ENCODE data around the gene LBP.
"Not testable (repeated sequence)": the region's sequence is repeated elsewhere in the genome, so short reads cannot be mapped to it uniquely, and the experiment has no call there.

The LBP gene

DNA sequence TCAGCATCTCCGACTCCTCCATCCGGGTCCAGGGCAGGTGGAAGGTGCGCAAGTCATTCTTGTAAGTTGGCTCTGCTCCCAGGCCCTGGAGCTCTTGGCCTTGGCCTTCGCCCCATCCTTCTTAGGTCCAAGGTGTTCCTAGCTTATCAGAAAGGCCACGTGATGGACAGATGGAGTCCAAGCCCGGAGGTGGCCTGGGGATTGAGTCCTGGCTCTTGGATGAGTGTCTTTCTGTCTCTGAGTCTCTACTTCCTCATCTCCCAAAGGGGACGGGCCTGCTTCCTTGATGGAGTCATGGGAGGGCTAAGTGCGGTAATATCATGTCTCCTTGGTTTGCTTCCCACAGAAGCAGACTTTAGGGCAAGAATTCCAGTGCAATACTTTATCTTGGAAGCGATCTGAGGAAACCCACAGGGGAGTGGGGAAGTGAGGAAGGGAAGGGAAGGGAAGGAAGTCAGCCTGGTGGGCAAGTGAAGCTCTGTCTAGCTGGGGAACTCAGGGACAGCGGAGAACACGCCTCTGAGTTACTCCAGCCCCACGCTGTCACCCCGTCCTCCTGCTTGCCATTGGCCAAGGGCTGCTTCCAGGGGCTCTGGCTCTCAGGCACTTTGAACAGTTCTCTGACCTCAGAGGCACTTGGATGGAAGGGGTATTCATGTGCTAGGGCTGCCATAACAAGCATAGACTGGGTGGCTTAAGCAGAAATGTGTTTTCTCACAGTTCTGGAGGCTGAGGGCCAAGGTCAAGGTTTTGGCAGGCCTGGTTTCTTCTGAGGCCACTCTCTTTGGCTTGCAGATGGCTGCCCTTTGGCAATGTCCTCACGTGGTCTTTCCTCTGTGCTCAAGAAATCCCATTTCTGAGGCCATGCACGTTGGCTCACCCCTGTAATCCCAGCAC lies 4.8 kb downstream of the LBP start:
- DNase-seq (ENCODE audit: low read depth in 2 of 2) = no peak

DNA sequence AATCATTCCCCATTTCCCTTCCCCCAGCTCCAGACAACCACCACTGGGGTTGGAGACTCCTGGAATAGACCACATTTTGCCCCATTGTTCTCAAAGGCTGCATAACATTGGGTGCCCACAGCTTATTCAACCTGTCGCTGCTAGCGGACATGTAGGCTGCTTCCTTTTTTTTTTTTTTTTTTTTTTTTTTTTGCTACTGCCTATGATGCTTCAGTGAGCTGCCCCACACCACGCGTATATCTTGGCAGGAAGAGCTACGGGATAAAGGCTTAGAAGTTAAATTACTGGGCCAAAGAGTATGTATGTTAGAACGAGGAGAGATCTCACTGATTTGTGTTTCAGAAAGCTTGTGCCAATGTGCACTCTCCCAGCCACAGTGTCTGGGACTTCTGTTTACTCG lies 7.0 kb downstream of the LBP start:
- no peak for DNase-seq (ENCODE audit: low read depth in 2 of 2)

DNA sequence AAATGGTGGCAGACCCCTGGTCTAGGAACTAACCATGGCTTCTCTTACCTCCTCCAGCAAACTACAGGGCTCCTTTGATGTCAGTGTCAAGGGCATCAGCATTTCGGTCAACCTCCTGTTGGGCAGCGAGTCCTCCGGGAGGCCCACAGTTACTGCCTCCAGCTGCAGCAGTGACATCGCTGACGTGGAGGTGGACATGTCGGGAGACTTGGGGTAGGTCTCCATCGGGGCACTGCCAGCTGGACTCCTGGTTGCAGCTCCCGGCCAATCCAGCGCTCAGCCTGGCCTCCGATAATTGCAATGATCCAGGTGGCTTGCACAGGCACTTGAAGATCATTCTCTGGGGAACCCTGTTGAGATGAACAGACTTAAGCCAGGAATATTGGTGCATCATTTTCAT lies 7.9 kb downstream of the LBP start:
- DNase-seq (ENCODE audit: low read depth in 2 of 2) = no peak

DNA sequence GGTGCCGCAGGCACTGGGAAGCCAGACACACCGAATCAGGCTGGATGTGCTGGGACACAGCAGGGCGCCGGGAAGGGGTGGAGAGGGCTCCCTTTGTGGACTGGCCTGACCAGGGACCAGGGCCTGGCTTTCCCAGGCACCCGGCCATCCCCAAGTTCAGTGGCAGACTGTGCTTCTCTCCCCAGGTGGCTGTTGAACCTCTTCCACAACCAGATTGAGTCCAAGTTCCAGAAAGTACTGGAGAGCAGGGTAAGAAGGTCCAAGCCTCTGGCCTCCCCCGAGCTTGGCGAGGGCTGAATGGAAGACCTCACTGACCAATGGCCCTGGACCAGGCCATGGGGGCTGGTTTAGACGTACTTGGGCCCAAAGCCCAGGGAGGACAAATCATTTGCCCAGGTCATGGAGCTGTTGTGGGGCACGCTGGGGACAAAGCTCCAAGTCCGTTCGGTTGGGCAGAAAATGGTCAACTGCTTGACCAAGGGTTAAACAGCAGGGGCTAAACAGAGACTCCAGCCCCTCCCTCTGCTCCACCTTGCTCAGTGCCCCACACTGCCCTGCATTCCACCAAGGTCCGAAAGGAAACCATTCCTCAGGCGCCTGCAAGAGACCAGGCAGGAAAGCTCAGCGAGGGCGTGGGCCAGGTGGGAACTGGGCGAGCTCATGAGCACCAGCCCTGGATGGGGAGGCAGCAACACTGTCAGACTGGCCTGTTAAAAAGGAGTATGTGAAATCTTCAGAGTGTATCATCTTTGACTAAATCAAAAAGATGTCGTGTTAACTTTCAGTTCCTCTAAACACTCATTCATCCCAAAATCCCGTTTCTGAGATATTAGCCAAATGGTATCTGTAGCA lies 9.1 kb downstream of the LBP start:
- no peak for DNase-seq (ENCODE audit: low read depth in 2 of 2)

DNA sequence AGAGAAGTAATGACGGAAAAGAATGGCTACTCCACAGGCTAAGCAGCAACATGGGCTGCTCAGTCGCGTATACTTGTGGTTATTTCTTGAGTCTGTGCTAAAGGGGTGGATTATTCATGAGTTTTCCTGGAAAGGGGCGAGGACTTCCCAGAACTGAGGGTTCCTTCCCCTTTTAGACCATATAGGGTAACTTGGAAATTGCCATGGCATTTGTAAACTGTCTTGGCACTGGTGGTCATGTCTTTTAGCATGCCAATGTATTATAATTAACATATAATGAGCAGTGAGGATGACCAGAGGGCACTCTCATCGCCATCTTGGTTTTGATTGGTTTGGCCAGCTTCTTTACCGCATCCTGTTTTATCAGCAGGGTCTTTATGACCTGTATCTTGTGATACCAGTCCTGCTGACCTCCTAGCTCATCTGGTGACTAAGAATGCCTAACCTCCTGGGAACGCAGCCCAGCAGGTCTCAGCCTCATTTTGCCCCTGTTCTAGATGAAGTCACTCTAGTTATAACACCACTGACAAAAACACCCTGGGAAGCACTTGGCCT lies 11.4 kb downstream of the LBP start:
- DNase-seq (ENCODE audit: low read depth in 2 of 2) = no peak

DNA sequence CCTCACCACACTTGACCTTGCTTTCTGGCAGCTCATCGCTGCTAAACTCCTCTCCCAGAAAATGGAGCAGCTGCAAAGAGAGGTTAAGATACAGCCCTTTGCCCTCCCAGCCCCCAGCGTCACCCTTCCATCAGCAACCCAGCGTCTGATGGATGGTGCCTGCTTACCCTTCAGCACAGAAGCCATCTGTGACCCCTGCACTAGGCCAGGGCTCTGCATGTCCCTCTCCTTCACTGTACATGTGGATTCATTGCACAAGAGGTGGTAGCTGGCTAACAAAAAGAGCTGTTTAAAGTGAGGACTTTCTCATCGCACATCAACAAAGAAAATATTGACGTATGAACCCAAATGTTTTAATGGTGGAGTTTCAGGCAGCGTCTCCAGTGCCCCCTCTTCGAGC lies 12.3 kb downstream of the LBP start:
- no peak for DNase-seq (ENCODE audit: low read depth in 2 of 2)

DNA sequence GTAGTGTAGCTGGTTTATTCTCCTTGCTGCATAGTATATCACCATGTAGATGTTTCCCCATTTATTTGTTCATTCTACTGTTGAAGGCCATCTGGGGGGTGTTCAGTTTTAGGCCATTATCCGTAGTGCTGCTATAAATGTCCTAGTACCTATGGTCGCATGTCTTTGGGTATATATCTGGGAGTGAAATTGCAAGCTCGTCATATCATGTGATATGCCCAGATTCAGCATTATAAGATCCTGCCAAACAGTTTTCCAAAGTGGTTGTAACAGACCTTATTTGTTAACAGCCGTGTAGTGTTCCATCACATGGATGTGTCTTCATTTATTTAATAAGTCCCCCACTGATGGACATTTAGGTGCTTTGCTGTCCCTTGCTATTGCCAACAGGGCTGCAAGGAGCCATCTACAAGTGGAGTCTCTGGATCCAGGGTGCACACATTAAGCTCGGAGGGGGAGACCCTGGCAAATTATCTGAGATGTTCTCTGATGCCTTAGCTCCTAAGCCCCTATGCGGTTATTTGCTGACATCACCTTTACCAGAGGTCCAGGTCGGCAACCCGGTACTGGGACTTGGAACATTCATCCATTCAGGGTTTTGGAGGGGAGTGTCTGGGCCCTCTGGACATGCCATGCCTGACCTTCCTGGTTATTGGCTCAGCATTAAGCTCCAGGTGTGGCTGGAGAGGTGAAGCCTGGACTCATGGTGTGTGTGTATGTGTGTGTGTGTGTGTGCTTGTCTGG lies 16.9 kb downstream of the LBP start:
- no peak for DNase-seq (ENCODE audit: low read depth in 2 of 2)

DNA sequence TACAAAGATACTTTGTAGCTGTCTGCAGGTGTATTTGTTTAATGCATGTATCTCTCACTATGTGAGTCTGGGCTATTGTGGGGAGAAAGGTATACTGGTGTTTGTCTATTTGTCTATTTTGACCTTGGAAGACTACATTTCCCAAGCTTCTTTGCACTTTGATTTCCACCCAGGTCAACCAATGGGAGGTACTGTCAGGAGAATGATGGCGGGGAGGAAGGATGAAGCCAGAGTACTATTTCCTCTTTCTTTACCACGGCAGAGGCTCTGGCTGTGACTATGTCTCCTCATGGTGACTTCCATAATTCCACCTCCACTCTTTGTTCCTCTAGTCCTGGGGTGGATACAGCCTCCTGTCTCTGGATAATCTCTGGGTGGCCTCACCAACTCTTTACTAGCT lies 23.1 kb downstream of the LBP start:
- no peak for DNase-seq (ENCODE audit: low read depth in 2 of 2)

DNA sequence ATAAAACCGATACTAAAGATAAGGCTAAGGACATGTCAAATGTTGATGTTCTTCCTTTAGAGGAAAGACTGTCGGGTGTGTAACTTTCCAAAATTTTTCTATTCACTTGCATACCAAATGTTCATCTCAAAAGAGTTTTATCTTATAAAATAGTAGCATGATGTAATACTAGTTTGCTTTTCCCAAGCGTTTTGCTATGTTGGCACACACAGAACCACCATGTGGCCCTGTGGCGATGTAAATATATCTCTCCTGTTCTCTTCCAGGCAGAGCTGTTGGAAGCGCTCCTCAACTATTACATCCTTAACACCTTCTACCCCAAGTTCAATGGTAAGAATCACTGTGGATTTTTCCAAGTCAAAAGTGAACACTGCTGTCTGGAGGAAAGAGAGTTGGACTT lies 26.5 kb downstream of the LBP start:
- no peak for DNase-seq (ENCODE audit: low read depth in 2 of 2)

DNA sequence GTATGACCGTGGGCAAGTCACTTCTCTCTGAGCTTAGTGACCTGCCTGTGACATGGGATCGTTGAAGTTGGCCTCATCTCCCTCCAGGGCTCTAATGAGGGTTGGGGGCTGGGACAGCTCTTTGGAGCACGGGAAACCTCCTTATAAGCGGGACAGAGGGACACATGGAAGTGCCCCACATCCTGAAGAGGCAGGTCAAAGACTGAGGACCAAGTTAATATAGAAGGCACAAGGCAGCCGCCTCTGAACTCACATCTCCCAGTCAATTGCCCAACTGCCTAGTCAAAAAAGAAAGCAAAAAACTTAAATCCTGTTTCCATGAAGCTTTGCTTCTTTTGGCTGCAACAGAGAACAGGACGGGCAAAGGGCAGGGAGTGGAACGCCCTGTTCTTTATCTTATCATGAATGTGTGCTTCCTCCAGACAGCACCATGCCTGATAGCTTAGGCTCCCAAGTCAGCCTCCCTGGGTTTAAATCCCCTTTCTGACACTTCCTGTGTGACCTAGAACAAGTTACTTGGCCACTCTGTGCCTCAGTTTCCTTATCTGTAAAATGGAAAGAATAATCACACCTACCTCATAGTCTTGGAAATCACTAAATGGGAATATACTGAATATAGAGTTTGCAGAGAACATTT lies 27.1 kb downstream of the LBP start:
- DNase-seq (ENCODE audit: low read depth in 2 of 2) = no peak

DNA sequence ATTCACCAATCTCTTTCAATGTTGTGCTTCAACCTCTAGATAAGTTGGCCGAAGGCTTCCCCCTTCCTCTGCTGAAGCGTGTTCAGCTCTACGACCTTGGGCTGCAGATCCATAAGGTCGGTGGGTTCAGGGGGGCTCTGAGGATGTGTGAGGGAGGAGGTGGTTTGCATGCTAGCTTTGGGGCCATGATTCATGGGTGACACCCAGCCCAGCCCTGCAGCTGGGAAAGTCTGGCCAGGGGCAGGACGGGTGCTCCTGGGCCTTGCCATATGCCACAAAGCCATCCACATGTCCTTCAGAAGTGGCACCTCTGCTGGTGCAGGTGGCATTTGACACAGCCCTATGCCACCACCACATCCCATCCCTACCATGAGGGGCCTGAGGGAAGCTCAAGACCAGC lies 27.6 kb downstream of the LBP start:
- no peak for DNase-seq (ENCODE audit: low read depth in 2 of 2)

DNA sequence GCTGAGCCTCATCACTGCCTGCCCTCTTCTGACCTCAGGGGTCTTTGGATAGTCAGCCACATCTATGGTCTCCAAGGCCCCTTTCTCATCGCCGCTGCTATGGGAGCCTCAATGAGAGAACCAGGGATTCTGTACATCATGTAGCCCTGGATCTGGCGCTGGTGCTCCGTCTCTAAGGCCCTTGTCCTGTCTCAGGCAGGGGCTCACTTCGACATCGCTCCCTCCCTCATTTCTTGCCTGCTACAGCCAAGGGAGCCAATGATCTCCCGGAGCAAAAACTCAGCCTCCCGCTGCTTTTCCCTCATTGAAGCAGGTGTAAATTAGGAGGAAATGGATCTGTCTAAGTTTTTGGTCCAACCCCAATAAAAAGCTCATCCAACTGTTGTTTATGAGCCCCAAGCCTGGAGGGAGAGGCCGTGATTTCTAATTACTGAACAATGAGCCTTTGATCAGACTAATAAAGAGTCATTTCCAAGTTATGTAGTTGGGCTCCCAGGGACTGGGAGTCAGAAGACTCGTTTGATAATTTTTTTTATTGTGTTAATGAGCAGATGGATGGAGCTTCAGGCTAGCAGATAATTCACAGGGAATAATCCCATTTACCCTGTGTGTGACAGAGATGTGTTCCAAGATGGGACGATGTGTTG lies 30.9 kb downstream of the LBP start:
- DNase-seq (ENCODE audit: low read depth in 2 of 2) = no peak

DNA sequence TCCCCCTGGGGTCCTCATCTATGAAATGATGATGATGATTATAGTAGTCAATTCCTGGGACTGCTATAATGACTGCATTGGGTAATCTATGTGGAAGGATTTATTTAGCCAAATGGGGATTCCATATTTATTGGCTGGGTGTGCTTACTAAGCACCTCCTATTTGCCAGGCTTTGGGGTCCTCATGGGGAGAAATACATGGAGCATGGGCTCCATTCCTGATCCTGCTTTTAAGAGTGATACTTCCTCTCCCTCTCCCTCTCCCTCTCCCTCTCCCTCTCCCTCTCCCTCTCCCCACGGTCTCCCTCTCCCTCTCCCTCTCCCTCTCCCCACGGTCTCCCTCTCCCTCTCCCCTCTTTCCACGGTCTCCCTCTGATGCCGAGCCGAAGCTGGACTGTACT lies 31.6 kb downstream of the LBP start:
- DNase-seq (ENCODE audit: low read depth in 2 of 2) = not testable (repeated sequence)

DNA sequence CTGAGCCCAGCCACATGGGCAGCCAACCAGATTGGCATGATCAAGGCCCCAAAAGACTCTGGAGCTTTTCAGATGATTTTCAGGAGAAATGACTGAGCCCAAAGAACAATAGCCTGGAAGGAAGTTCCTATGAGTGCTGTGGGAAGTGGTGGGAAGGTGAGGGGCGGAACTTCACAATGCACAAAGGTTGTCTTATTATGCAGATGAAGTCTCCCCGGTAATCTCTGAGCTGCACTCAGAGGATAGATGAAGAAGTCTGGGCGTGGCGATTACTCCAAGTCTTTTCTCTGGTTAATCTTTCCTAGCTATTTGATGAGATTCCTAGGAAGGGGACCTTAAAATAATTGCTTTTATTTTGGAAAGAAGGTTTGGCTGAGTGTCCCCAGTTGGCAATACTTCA lies 36.9 kb downstream of the LBP start:
- no peak for DNase-seq (ENCODE audit: low read depth in 2 of 2)

DNA sequence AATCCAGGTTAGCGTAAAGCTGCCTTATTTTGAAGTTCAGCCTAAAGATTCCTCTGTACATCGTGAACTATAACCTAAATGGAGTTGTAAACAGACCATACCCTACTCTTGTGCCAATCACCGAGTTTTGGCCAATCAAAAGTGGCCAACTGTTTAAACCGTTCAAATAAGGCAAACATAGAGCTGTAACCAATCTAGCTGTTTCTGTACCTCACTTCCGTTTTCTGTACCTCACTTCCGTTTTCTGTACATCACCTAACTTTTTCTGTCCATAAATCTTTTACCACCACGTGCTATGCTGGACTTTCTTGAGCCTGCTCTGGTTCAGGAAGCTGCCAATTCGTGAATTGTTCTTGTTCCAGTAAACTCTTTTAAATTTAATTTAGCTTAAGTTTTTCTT lies 39.7 kb downstream of the LBP start:
- no peak for DNase-seq (ENCODE audit: low read depth in 2 of 2)

DNA sequence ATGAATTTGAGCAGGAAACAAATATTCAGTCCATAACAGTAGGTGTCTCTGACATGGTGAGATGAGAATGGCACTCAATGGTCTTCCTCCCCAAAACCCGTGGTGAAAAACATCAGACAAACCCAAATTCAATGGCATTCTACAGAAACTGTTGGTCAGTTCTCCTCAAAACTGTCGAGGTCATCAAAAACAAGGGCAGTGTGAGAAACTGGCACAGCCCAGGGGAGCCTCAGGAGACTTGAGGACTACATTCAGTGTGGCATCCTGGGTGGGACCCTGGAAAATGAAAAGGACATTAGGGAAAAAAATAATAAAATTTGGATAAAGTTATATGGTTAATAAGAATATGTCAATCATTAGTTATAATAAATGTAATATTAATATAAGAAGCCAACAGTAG lies 40.6 kb downstream of the LBP start:
- DNase-seq (ENCODE audit: low read depth in 2 of 2) = no peak

DNA sequence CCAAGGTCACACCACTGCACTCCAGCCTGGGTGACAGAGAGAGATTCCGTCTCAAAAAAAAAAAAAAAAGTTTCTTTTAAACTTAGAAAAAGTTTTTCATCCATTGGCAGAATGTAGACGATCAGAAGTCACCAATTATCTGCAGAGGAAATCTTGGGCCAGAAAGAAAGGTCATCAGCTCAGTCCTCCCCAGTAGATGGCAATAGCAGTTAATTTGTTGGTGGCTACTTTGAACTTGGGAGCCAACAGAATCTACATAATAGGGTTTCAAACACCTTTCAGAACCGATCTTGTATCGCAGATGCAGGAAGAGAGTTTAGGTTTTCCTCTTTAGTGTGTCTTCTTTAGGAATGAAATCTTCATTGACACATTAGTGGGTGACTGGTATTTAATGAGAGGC lies 41.7 kb downstream of the LBP start:
- DNase-seq (ENCODE audit: low read depth in 2 of 2) = no peak

DNA sequence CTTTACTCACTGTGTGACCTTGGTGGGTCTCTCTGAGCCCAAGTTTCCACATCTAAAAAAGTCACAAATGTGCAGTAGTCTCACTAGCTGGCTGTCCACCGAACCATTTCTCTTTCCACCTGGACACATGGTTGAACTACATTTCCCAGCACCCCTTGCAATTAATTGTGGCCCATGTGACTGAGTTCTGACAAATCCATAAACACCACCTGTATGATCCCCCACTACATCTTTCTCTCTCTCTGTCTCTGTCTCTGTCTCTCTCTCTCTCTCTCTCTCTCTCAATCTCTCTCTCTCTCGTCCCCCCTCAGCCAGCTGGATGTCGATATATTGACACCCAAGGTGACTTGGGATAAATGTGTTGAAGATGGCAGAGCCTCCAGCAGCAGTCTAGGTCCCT lies 46.1 kb downstream of the LBP start:
- DNase-seq (ENCODE audit: low read depth in 2 of 2) = no peak

DNA sequence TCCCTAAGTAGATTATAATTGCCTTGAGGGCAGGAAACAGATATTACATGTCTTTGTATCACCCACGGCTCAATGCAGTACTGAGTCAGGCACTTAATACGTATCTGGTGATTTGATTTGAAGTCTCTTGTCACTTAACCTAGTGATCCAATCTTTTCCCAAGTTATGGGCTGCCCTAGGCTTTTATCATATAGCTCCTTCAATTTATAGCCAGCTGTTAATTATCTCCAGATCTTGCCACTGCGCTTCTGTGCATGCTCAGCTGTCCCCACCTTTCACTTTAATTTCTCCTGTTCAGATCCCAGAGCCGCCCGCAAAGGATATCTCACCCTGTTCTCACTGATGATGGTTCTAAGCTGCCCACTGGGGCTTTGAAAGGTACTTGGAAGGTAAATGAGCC lies 47.0 kb downstream of the LBP start:
- no peak for DNase-seq (ENCODE audit: low read depth in 2 of 2)

DNA sequence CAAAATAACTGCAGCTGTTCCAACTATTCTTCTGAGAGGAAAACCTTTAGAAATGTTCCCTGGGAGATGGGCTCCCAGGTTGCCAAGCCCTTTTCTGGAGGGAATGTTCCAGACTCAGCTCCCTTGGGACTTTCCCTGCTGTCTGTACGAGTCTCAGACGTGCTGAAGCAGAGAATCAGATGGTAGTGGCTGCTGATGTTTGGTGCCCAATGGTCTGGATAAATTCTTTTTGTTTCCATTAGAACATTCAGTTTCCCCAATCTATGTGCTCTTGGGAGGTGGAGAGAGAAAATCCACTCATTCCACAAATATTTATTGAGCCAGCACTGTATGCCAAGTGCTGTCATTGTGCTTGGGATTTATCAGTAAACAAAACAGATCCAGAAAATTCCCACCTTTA lies 48.9 kb downstream of the LBP start:
- DNase-seq (ENCODE audit: low read depth in 2 of 2) = no peak

DNA sequence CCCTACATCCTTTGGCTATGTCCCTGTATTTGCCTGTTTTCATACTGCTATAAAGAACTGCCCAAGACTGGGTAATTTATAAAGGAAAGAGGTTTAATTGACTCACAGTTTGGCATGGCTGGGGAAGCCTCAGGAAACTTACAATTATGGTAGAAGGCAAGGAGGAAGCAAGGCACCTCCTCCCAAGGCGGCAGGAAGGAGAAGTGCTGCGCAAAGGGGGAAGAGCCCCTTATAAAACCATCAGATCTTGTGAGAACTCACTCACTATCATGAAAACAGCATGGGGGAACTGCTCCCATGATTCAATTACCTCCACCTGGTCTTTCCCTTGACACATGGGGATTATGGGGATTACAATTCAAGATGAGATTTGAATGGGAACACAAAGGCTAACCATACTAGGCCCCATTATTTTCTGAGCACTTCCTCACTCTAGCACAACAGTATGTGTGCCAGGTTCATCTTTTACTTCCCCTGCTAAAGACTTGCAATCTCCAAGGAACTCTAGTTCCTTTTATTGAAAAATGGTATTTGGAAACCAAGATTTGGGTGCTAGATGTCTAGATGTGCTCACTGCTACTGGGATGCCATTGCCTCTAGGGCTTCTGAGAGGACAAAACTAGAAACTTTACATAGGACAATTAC lies 49.6 kb downstream of the LBP start:
- not testable (repeated sequence) for DNase-seq (ENCODE audit: low read depth in 2 of 2)
